GM18499 (cell line): ENCODE results near the gene HTT-AS.
A peak's percentile ranks its signal among the peaks of the same experiment; 100 is the strongest.
"Not testable (repeated sequence)": the region's sequence is repeated elsewhere in the genome, so short reads cannot be mapped to it uniquely, and the experiment has no call there.

Experiments used
- ATAC-seq: cut with Tn5 transposase; IDR thresholded peaks from one replicate; pipeline ENCODE4 v1.9.1; 2021; ENCODE audit warnings: moderate number of reproducible peaks; ENCODE audit not compliant: insufficient read depth, unreplicated experiment

The HTT-AS gene

DNA sequence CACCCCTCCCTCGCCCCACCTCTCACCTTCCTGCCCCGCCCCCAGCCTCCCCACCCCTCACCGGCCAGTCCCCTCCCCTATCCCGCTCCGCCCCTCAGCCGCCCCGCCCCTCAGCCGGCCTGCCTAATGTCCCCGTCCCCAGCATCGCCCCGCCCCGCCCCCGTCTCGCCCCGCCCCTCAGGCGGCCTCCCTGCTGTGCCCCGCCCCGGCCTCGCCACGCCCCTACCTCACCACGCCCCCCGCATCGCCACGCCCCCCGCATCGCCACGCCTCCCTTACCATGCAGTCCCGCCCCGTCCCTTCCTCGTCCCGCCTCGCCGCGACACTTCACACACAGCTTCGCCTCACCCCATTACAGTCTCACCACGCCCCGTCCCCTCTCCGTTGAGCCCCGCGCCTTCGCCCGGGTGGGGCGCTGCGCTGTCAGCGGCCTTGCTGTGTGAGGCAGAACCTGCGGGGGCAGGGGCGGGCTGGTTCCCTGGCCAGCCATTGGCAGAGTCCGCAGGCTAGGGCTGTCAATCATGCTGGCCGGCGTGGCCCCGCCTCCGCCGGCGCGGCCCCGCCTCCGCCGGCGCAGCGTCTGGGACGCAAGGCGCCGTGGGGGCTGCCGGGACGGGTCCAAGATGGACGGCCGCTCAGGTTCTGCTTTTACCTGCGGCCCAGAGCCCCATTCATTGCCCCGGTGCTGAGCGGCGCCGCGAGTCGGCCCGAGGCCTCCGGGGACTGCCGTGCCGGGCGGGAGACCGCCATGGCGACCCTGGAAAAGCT, at the start of gene HTT-AS, which contains the start of gene HTT:
Gene HTT-AS, minus strand, starts transcription at position 461 of the 768 bp plus-strand sequence.
Gene HTT, plus strand, starts transcription at position 604 of the 768 bp plus-strand sequence. Its CDS starts 145 bp downstream, at position 749.
- ATAC-seq, result peak; percentile 26

DNA sequence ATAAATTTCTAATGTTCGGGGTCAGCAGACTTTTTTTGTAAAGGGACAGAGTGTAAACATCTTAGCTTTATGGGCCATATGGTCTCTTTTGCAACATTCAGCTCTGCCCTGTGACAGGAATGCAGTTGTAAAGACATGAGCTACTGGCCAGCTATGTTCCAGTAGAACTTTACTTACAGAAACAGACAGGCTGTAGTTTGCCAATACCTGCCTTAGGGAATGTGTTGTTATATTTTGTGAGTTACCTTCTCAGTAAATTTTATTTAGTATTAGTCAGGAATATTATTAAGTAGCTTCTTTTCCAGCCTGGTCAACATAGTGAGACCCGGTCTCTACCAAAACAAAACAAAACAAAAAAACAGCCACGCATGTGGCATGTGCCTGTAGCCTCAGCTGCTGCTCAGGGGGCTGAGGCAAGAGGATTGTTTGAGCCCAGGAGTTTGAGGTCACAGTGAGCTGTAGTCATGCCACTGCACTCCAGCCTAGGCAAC, 48.9 kb upstream of the HTT-AS start:
- ATAC-seq, result no peak

DNA sequence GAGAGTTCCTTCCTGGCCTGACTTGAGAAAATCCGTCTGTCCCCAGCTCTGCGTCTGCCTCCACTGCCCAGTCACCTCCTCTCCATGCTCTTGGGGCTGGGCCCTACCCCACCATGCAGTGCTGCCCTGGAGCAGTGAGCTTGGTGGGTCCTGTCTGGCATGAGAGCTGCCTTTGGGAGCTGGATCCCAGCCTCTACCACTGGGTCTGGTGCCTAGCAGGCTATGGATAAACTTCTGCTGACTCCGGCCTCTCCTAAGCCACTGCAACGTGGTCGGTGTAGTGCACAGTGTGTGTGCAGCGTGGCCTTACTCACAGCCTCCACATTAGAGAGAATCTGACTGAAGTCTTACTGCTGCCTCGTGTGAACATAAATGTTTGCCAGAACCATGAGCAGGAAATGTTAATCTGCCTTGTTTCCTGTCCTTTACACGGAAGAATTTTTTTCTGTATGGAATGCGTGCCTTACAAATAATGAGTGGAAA, 47.8 kb upstream of the HTT-AS start:
- ATAC-seq, result no peak

GRCh38 chr4:3121596-3121995, 47.3 kb upstream of the HTT-AS start:
- no peak for ATAC-seq

- ATAC-seq, result no peak
Observed at GRCh38 chr4:3121110-3121509, 46.8 kb upstream of the HTT-AS start.

GRCh38 chr4:3119464-3119863, 45.1 kb upstream of the HTT-AS start:
- no peak for ATAC-seq

GRCh38 chr4:3118312-3118711, 44.0 kb upstream of the HTT-AS start:
- ATAC-seq, result no peak

DNA sequence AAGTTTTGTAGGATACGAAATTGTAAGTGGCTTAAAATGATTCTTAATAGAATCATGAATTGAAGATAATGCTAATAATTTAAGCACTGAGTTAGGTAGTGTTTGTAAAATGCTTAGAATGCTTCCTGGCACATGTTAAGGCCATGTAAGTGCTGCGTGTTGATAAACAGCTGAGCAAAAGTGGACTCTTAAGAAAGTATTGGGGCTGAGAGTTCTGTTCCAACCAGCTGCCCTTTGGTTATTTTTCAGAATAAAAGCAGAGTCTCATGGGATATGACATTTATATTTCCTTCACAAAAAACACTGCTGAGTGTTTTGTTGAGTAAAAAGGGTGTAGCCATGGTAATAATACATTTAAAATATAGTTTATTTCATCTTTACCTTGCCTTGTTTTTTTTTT, 42.6 kb upstream of the HTT-AS start:
- ATAC-seq, result no peak

- no peak for ATAC-seq
Observed at GRCh38 chr4:3115637-3116270, 41.4 kb upstream of the HTT-AS start.

- no peak for ATAC-seq
Observed at GRCh38 chr4:3114377-3114776, 40.0 kb upstream of the HTT-AS start.

GRCh38 chr4:3112609-3113469, 38.5 kb upstream of the HTT-AS start:
- ATAC-seq, result no peak

DNA sequence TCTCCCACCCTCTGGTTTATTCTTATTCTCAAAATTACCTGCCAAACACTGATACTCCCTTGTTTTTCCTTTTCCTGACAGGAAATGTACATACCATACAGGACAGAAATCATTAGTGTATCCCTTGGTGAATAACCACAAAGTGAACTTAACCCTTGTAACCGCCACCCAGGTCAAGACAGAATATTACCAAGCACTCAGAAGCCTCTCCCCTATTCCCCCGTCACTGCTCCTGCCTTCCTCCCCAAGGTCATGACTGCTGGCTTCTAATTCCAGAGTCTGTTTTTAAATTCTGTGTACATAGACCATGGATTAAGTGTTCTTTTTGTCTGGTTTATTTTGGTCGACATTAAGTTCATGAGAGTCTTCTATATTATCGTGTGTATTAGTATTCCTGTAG, 37.9 kb upstream of the HTT-AS start:
- no peak for ATAC-seq

DNA sequence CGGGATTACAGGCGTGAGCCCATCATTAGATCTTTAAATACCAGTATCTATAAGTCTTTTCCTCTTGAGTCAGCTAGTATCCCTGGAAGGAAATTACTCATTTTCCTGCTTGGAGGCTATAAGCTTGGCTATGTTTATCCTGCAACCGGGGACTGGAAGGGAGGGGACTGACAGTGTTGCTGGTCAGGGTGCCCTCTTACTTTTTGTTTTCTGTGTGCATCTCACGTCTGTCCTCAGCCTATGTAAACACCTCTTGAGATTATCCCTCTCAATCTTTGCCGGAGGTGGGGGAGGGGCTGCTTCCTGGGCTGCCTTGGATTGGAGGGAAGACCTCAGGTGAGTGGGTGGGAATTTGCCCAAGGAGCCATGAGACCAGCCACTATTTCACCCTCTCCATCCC, 37.1 kb upstream of the HTT-AS start:
- ATAC-seq, result no peak

GRCh38 chr4:3108211-3108610, 33.9 kb upstream of the HTT-AS start:
- no peak for ATAC-seq

DNA sequence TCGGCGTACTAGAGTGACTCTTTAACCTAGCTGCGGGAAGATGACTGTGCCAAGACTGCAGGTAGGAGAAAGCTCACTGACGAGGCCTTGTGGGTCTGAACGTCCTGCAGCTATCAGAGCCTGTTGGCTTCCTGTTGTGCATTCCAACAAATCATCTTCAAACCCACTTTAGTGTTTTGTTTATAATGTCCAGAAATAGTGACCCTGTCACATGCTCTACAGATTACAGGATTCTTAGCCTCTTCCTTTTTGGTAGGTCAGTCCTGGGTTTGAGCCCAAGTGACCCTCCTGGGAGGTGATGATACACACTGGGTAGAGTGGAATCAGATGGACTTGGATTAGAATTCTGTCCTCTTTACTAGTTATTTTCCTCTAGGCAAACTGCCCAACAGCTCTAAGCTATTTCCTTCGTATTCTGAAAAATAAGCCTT, 33.4 kb upstream of the HTT-AS start:
- no peak for ATAC-seq

- ATAC-seq, result no peak
Observed at GRCh38 chr4:3107271-3107670, 32.9 kb upstream of the HTT-AS start.

DNA sequence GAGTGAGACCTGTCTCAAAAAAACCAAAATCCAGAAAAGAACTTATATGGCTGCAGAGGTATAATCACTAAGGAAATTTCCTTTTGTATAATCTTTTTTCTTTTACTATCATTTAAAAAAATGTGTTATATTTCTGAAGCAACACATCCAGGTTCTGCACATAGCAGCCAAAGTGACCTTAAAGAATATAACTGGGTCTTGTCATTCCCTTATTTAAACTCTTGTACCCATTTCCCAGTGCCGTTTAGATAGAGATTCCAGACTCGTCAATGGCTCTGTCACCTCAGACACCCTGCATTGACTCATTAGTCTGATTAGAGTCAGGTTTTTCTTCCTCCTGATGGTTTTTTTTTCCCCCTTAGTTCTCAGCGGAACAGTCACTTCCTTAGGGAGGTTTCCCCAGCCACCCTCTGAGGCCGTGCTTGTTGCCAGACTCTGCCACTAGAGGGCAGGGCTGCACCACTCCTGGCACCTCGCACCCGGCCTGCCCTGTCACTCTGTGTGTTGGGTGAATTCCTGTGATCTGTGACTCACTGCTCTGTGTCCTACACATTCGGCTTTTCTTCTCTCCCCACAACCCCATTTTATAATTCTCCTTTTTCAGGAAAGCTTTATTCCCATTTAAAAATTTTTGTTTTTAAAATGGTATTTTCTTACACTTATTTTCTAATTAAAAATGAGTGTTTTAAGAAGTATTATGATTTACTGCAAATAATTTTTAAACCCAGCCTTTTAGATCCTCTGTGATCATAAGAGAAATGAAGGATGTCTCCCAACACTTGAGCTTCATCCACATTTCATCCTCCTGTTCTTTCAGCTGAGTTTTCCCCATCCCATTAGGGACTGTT, 32.2 kb upstream of the HTT-AS start:
- no peak for ATAC-seq

DNA sequence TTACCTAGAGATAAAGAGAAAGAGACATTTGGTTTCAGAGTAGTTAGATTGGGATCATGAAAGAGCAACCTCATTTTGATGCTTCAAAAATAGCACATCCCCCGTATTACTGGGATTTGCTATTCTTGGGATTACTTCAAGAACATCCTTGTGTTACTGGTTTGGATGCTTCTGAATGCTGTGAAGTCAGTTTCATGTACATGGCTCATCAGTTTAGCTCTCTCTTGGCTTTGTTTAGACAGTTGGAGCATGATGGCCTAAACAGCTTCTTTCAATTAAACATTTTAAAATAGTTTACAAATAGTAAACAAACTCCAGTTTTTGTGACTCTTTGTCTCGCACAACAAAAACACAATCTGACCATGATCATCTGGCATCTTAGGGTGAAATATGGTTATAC, 24.0 kb upstream of the HTT-AS start:
- ATAC-seq, result no peak

- no peak for ATAC-seq
Observed at GRCh38 chr4:3096202-3096601, 21.9 kb upstream of the HTT-AS start.

GRCh38 chr4:3094701-3095100, 20.4 kb upstream of the HTT-AS start:
- ATAC-seq, result not testable (repeated sequence)
